ENCODE results near the gene BLOC1S6.

Gene BLOC1S6

DNA sequence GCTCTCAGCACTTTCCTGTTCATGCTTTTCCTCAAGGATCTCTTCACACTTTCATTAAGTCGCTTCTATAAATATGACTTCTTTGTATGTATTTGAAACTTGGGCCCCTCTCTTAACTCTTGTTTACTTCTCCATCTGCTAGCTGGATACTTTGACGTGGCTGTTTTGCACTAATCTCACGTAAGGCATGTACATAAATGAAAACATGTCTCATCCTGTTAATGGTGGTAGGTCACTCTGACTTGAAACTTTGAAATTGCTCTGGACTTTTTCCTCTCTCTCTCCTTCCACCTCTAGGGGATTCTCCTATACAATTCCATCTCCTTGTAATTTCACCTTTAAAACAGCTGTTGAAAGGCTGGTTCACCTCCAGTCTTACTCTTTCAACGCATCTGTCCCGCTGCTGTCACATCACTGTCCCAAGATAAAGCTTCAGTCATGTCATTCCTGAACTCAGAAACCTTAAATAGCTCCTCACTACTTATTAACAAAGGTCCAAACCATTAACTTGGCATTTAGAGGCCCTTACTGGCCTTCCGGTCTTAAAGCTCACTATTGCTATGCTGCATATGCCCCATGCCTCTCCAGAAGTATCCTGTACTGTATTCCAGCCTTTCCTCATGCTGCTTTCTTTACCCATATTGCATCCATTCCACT lies 1.2 kb downstream of the BLOC1S6 start:
- DNase-seq, result no peak

DNA sequence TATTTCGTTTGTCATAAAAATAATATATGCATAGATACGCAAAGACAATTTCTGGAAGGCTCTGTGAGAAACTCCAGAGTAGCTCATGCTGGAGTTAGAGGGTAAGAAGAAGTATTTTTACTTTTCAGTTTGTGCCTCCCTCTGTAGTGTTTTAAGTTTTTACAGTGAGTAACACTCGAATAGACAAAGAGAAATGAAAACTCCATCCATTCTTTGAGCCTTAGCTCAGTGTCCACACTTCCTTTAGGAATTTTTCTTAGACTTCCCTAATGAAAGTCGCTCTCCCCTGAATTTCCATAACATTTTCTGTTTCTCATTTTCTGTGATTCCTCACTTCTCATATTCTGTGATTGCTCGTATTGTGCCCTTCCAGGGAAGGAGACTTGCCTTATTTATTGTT lies 2.1 kb downstream of the BLOC1S6 start:
- no peak for DNase-seq

DNA sequence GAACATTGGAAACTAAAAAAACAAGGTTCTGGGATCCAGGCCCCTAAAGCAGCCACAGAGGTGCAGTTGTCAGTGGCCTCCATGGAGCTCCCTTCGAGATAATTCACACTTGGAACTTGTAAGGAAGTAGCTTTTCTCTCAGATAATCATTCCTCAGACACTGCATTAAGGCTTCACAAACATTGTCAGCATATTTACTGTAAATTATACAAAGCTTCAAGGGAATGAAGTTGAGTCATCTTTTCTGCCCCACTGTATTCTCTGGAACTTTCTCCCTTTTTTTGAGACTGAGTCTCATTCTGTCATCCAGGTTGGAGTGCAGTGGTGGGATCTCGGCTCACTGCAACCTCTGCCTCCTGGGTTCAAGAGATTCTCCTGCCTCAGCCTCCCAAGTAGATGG lies 7.1 kb downstream of the BLOC1S6 start:
- no peak for DNase-seq

DNA sequence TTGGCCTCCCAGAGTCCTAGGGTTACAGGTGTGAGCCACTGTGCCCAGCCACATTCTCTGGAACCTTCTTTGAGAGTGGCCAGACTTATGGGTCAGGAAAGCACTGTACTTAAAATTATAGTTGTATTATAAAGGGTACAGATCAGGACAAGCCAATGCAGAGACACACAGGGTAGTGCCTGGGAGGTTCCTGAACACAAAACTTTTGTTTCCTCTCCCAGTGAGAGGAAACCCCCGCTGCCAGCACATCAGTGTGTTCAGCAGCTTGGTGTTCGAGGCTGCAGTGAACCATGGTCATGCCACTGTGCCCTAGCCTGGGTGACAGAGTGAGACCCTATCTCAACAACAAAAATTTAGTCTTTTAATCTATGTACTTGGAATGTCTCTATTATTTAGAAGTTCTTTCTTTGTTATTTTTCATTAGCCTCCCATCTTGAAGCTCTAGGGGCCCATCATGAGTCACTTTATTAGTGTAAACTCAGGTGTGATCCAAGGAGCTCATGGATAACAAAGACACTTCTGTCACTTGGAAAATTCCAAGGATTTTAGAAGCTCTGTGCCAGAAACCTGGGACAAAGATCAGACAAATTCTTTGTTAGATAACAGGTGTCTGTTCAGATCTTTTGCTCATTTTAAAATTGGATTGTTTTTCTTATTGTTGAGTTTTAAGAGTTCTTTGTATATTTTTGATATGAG lies 7.8 kb downstream of the BLOC1S6 start:
- no peak for DNase-seq

DNA sequence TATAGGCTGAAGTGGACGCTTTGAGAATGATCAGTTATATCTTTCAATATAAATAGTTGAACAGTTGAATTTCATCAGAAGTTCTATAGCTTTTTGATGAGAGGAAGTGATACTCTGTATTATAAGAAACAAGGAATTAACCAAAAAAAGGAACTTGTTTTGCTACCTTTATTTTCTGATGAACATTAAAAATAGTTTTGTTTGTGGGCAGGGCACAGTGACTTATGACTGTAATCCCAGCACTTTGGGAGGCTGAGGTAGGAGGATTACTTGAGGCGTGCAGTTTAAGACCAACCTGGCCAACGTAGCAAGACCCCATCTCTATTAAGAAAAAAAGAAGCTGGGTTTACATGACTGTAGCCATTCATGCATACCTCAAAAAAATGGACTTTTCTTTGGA lies 16.7 kb downstream of the BLOC1S6 start:
- DNase-seq, result no peak

DNA sequence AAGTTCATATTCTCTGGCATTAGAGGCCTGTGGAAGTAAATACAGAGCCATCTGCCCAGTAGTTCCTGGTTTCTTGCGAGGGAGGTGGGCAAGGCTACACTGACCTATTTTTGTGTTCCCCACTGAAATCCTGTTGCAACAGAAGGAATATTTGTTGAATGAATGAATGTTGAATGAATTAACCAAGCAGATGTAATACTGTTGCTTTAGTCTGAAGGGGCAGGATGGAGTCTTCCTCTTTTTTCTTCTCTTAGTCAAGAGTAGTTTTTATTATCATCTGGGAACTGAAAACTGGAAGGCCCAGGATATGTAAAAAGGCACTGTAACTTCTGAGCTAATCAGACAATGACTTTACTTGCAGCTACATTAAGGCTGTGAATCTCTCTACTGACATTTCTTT lies 17.1 kb downstream of the BLOC1S6 start:
- DNase-seq, result no peak

DNA sequence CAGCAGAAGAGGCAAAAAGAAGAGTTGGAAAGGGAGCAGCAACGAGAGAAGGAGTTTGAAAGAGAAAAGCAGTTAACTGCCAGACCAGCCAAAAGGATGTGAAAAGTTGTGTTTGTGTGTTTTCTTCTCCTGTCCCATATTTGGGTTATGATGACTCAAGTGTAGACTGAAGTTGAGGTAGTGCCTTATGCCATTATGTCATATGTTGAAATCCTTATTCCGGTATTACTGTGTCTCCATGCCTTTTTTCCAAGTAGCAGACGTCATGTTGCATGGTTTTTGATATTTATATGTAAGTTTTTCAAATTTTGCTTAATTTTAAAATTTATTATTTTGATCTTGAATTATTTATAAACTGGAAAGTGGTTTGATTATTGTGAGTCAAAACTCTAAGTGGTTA lies 19.2 kb downstream of the BLOC1S6 start:
- no peak for DNase-seq

DNA sequence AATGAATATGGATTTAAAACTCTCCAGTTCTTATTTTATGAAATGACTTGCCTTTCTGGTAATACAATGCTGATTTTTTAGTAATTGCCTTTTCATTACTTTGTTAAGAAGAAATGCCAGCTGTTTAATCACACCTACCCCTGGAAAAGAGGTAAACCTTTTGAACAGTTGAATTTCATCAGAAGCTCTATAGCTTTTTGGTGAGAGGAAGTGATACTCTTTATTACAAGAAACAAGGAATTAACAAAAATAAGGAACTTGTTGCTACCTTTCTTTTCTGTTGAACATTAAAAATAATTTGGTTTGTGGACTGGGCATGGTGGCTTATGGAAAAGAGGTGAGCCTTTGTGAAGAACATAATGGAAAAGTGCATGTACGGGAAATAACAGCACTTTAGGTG lies 19.7 kb downstream of the BLOC1S6 start:
- no peak for DNase-seq

DNA sequence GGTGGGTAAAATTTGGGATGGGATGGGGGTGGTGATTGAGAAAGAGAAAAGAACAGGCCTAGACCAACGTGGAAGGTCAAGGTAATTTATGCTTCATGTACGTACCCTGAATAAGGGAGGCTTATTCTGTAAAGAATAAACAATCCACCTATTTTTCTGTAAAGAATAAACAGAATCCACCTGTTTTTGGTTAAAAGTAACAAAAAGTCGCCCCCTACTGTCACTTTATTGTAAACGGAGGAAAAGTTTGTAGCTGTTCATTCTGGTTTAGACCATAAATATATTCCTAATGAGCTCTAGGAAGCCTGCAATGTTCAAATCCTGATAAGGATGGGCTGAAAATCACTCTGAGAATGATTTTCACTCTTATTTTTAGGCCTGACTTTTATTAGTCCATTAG lies 24.1 kb downstream of the BLOC1S6 start:
- peak; percentile 7 to 9 for DNase-seq

DNA sequence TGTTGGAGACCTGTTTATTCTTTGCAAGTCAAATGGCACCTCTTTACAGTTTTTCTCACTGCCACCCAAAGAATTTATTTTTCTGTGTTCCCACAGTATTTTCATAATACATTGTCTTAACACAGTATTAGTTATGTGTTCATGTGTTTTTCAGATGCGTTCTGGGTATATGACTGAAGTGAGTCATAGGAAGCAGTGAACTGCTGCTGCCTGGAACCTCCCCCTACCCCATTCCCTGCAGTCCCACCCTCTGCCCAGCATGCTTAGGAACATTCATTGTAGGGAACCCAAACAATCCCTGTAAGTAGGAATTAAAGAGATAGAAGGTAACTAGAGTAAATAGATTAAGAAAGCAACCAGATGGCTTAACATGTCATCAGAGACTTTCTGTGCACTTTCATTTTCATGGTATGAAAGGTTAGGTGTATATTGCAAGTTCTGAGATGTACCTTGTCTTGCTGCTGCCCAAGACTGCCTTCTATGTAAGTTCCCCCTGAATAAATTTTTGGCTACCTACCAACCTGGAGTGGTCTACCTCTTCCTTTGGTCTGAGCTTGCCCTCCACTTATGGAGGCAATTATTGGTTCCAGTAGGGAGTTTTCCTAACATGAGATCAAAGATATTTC lies 25.7 kb downstream of the BLOC1S6 start:
- no peak for DNase-seq

DNA sequence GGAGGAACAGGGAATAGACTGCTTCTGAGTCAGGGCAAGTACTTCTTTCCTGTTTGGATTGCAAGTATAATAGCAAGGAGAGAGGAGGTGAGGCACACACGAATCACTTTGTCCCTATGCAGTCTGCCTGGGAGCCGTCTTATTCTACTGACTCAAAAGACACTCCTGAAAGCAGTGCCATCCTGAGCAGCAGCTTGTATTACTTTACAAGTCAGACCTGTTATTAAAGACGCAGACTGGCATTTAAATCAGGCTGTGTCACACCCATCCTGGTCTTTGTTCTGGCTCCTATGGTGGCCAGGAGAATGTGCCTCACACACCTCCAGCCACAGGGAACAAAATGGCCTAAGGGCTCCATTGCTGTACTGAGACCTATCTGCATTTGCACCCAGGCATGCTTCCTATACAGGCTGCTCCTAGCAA lies 29.7 kb downstream of the BLOC1S6 start:
- DNase-seq, result no peak

DNA sequence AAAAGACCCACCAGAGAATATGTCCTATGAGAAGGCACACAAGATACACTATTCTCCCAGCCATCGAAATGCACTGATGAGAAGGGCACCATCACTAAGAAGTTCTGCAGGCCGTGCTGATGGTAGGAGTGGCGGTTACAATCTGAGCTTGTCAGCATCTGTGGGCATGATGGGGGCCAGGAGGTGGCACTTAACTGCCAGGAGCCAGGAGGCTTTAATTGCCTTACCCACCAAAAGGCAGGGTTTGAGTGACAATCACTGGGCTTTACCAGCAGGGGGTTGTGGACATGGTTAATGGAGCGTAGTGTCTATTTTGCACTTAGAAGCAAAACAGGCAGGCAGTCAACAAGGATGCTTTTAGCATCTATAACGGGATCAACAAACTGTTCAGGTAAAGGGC lies 31.6 kb downstream of the BLOC1S6 start:
- no peak for DNase-seq

DNA sequence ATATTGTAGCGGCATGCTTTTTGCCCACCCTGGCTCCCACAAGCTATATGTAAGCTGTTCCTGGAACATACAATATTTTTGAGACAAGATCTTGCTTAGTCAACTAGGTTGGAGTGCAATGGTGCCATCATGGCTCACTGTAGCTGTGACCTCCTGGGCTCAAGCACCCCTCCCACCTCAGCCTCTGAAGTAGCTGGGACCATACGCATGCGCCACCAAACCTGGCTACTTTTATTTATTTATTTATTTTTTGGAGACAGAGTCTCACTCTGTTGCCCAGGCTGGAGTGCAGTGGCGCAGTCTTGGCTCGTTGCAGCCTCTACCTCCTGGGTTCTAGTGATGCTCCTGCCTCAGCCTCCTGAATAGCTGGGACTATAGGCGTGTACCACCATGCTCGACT lies 41.0 kb downstream of the BLOC1S6 start:
- DNase-seq, result no peak

DNA sequence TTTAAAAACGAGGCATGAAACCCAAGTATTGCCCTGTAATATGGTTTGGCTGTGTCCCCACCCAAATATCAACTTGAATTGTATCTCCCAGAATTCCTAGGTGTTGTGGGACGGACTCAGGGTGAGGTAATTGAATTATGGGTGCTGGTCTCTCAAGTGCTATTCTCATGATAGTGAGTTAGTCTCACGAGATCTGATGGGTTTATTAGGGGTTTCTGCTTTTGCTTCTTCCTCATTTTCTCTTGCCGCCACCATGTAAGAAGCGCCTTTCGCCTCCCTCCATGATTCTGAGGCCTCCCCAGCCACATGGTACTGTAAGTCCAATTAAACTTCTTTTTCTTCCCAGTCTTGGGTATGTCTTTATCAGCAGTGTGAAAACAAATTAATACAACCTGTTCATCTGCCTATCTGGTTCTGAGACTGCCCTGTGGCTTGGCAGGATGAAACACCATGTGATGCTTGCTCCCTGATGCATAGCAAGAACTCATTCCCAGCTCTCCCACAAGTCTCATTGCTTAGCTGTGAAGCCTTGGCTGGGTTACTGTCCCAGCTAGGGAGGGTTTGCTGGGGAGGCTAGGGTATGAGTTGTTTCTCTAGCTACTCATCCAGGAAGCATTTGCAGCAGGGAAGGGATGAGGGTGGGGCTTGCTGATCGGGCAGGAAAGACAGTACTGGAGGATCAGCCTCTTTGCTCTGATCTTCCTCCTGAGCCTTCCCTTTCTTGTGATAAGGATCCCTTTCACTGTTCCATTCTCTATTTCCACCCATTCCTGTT lies 43.9 kb downstream of the BLOC1S6 start:
- peak; percentile 10 to 26 for DNase-seq

DNA sequence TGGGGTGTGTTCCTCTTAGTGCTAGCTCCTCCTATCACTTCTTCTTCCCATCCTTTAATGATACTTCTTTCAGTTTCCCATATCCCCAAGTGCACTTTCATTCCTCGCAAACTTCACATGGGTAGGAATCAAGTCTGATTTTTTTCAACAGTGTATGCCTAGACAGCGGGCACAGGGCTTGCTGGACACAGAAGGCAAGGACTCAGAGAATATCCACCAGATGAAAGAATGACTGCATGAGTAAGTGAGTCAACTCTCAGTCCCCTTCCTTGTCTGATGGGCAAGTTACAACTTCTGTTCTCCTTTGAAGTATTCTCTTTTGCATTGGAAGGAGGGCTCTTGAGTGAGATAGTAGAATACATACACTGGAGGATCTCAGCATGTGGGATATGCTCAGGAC lies 44.6 kb downstream of the BLOC1S6 start:
- DNase-seq, result no peak

DNA sequence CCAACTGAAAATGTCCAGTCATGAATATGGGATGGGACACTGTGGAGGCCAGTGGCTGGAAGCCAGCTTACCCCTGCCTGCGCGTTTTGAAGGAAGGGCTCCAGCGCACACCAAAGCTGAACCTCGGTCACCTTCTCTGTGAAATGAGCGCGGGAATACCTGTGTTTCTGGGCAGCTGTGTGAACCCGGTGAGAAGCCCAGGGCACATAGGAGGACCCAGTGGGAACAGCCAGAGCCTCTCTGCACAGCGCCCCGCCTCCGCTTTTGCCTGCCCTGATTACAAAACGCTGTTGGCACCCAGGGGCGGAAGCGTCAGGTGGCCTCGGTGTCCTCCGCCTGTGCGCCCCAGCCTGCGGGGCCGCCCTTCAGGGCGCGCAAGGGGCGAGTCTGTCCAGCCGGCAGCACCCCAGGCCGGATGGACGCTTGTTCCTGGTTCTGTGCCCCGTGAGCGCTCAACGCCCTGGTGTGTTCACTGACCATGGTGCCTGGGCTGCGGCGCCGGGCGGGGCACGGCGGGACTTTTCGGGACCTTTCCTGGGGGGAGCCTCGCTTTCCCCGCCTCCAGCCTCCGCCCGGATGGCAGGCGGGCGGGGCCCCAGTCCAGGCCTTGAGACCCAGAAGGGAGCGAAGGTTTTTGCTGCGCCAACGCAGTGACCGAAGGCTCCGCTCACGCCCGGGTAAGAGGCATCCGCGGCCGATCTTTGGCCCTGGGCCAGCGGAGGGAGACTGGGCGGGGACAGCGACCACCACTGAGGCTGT lies 47.4 kb downstream of the BLOC1S6 start, which contains the start of gene SQOR:
Gene SQOR, plus strand, starts transcription at position 598 of the 759 bp plus-strand sequence. CDS start 23,895 bp downstream, outside the sequence.
- peak; percentile 57 to 78 for DNase-seq

DNA sequence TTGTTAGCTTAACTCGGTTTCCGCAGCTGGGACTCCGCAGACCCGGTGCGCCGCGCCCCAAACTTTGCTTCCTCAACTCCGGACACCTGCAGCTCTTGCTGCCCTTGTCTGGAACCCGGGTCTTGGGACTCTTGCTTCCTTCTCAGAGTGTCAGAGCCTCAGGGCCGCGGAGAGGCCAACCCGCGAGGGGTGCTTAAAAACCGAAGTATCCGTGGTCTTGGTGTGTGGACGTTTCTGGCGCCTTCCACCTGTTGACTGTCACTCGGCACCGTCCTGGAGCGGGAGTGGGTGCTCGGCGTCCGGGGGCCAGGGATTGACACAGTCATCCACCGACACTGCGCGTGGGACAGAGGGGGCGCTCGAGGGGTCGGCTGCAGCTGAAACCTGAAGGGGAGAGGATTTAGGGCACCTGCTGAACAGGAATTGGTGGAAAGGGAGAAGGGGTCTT lies 48.0 kb downstream of the BLOC1S6 start:
- peak in 1 of 2 experiments; percentile 57 for DNase-seq

DNA sequence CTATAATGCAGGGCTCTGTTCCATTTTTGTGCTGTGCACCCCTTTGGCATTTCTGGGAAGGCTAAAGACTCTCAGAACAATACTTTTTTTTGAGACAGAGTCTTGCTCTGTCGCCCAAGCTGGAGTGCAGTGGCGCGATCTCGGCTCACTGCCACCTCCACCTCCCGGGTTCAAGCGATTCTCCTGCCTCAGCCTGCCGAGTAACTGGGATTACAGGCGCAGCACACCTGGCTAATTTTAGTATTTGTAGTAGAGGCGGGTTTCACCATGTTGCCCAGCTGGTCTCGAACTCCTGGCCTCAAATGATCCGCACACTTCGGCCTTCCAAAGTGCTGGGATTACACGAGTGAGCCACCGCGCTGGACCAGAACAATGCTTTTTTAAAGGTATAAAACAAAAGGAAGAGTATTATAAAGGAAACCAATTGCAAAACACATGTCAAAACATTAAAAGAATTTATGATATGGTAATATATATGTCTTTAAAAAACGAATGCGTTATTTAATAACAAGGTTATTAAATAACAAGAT lies 48.6 kb downstream of the BLOC1S6 start:
- no peak for DNase-seq

DNA sequence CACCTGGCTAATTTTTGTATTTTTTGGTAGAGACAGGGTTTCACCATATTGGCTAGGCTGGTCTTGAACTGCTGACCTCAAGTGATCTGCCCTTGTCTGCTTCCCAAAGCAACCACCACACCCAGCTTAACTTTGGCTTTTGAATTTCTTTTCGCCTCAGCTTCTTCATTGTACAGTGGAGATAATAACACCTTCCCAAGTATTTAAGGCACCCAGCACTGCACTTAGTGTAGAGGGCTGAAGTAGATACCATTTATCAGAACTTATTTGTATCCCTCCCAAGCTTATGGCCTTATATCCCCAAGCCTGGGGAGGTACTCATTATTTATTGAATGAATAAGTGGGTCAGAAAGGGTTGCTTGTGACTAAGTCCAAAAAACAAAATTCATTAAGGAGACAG lies 50.0 kb downstream of the BLOC1S6 start:
- DNase-seq, result no peak

DNA sequence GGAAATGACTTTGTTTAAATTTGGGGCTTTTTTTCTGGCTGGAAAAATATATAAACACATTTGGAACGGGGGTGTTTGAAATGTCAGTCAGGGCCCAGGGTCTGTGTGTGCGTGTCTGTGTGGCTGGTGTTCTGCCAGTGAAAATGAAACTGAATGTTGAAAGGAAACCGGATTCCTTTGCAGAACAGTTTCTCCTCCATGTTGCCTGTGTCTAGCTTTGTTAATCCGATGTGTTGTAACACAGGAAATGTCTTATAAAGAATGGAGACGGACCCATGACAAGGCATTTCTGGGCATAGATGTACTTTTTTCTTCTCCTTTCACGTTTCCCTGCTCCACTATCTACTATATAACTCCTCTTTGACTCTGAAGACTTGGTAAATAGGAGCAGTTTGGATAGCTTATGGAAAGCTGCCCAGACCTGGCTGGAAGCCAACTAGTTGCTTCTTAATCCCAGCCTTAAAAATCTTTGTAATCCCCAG lies 50.4 kb downstream of the BLOC1S6 start:
- peak in 1 of 2 experiments; percentile 47 for DNase-seq

DNA sequence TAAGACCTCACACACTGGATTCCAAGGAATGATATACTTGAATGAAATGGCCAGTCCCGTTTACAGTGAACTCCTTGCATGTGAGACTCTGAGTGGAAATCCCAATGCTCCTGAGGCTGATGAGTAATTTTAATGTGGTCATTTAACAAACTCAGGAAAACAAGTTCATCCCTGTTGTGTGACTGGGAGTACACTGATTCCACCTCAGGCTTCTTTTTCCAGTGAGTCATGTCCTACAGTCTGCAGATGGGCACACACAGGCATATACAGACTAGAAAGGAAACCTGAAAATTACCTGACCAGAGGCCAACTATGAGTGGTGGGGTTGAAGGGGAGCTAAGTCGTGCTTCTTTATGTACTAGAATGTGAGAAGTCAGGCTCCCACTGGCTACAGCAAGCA lies 53.4 kb downstream of the BLOC1S6 start:
- peak in 1 of 2 experiments; percentile 35 for DNase-seq

DNA sequence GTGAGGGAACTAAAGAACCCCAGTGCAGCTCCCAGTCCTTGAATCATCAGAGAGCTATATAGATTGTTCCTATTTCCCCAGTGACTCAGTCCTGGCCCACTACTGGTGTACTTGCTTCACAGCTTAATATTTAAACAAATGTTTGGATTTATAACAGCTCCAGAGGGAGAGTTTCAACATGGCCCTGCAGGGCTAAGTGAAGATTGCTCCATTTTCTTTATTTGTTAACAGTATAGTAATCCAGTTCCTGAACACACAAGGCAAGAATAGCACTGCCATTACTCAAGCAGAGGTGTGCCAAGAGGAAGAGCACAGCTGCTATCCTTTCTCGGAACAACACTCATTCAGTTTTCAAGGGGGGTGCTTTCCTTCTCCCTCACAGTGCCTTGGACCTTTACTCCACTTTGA lies 54.2 kb downstream of the BLOC1S6 start:
- DNase-seq, result peak in 1 of 2 experiments; percentile 5
